OCI-LY3 (cell line): ENCODE measurements around the gene PARP3.
A peak's percentile ranks its signal among the peaks of the same experiment; 100 is the strongest.

Experiments
- H2AFZ ChIP-seq: fragments of 200-600, 300-600 bp; shearing (Covaris generic); 2 replicates; pipeline ENCODE4 v1.6.0; 2014; ENCODE audit warnings: antibody characterized with exemption, low read depth, low read length
- H3K27ac ChIP-seq: fragments of 200-600, 300-600 bp; sonication (generic); 2 replicates; pipeline ENCODE4 v1.5.1; 2014; ENCODE audit warnings: mild to moderate bottlenecking, low read length, moderate library complexity, mixed read lengths
- H3K27me3 ChIP-seq: fragments of 200-600, 300-600 bp; sonication (generic); 2 replicates; pipeline ENCODE4 v1.6.1; 2014; ENCODE audit warnings: low read depth, low read length, mixed read lengths
- H3K36me3 ChIP-seq: fragments of 200-600, 300-600 bp; sonication (generic); replicated peaks from 2 replicates; pipeline ENCODE3; 2014; ENCODE audit warnings: low read depth, low read length, mixed read lengths
- H3K4me1 ChIP-seq: fragments of 300-600, 200-600 bp; sonication (generic); 2 replicates; pipeline ENCODE4 v1.6.1; 2014; ENCODE audit warnings: low read length, mixed read lengths
- H3K4me2 ChIP-seq: fragments of 200-600, 300-600 bp; sonication (generic); 2 replicates; pipeline ENCODE4 v1.6.1; 2014; ENCODE audit warnings: low read length, mixed read lengths
- H3K4me3 ChIP-seq: fragments of 300-600, 200-600 bp; sonication (generic); 2 replicates; pipeline ENCODE4 v1.5.1; 2014; ENCODE audit warnings: antibody characterized with exemption, mild to moderate bottlenecking, low read length, moderate library complexity
- H3K79me2 ChIP-seq: fragments of 300-600, 200-600 bp; shearing (Covaris generic); 2 replicates; pipeline ENCODE4 v1.6.1; 2014; ENCODE audit warnings: mild to moderate bottlenecking, low read length, mixed read lengths
- H3K9ac ChIP-seq: fragments of 300-600, 200-600 bp; shearing (Covaris generic); 2 replicates; pipeline ENCODE4 v1.6.0; 2014; ENCODE audit warnings: mild to moderate bottlenecking, low read length, moderate library complexity
- H3K9me3 ChIP-seq: fragments of 200-600, 300-600 bp; shearing (Covaris generic); 2 replicates; pipeline ENCODE4 v1.6.1; 2014; ENCODE audit warnings: low read length, mixed read lengths; ENCODE audit not compliant: insufficient read depth
- H4K20me1 ChIP-seq: fragments of 200-600, 300-600 bp; sonication (generic); 2 replicates; pipeline ENCODE4 v1.6.1; 2016; ENCODE audit warnings: low read length, mixed read lengths; ENCODE audit not compliant: insufficient read depth
- CTCF ChIP-seq: fragments of 200-600, 300-600 bp; sonication (generic); IDR thresholded peaks from 2 replicates; pipeline ENCODE4 v1.5.1; 2014; ENCODE audit warnings: antibody characterized with exemption, low read length, low read depth
- EZH2phosphoT487 ChIP-seq: fragments of 200-600 bp; shearing (Covaris generic); IDR thresholded peaks from 2 replicates; pipeline ENCODE4 v1.6.1; 2018; ENCODE audit warnings: antibody characterized with exemption, mixed run types, low read depth

PARP3 gene

GRCh38 chr3:51982352-51982837, 40.2 kb downstream of the PARP3 start:
- H3K9ac ChIP-seq: peak overlapping the region; percentile 88
- H3K27ac ChIP-seq: peak overlapping the region; percentile 73
- peak overlapping the region; percentile 92 for H2AFZ ChIP-seq
- peak overlapping the region; percentile 98 for H3K4me2 ChIP-seq
- TF ChIP-seq CTCF: peak; percentile 70
- TF ChIP-seq EZH2phosphoT487: no peak
- H3K36me3 ChIP-seq: peaks cover 7% of the 10 kb centered on the region
- H3K79me2 ChIP-seq: peaks cover 15% of the 10 kb centered on the region
- peaks cover 12% of the 10 kb centered on the region for H3K4me1 ChIP-seq
- no peaks in the 10 kb centered on the region for H3K27me3 ChIP-seq
- peak overlapping the region; percentile 88 for H3K4me3 ChIP-seq
- H4K20me1 ChIP-seq: no peaks in the 10 kb centered on the region
- no peaks in the 10 kb centered on the region for H3K9me3 ChIP-seq

GRCh38 chr3:51982838-51983577, 40.8 kb downstream of the PARP3 start, which contains the start of gene ACY1:
Gene ACY1 (plus strand): TSS chr3:51983535. CDS start chr3:51984065, 530 bp downstream.
- Histone ChIP-seq H3K27ac (peak within 1 kb of the TSS; percentile 73), H4K20me1 (no peaks in the 10 kb centered on the region), H3K36me3 (peaks cover 7% of the 10 kb centered on the region), H3K79me2 (peaks cover 15% of the 10 kb centered on the region), H3K9me3 (no peaks in the 10 kb centered on the region), H3K4me2 (peak within 1 kb of the TSS; percentile 98), H3K4me1 (peaks cover 12% of the 10 kb centered on the region), H3K9ac (peak within 1 kb of the TSS; percentile 88), H3K4me3 (peak within 1 kb of the TSS; percentile 88), H2AFZ (peak within 1 kb of the TSS; percentile 92), H3K27me3 (no peaks in the 10 kb centered on the region)
- TF ChIP-seq EZH2phosphoT487 (no peak), CTCF (no peak; the same call in 1 of the 2 replicates)

DNA sequence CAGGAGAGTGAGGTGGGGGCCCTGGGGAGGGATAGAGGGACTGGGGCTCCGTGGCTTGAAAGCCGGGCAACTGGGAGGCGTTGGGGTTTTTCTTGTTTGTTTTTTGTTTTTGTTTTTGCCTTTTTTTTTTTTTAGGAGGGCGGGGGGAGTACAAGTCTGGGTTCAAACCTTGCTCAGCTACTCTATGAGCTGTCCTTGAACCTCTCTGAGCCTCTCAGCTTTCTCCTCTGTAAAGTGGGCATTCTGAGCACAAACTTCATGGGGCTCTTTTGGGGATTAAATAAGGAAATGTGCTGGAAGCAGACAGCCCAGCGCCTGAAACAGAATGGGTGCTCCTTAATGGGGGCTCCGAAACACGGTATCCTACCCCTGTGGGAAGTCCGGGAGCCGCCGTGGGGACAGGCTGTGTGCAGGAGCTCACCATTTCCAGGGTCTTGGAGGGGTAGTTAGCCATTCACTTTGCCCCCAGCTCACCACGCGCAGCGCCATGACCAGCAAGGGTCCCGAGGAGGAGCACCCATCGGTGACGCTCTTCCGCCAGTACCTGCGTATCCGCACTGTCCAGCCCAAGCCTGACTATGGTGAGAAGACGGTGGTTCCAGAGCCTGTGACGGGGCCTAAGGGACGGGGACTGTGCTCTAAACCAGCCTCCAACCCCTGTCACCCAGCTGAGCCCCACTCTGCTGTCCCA, 41.6 kb downstream of the PARP3 start:
- peaks cover 7% of the 10 kb centered on the region for H3K36me3 ChIP-seq
- H3K9me3 ChIP-seq: no peaks in the 10 kb centered on the region
- no peaks in the 10 kb centered on the region for H3K27me3 ChIP-seq
- peaks cover 15% of the 10 kb centered on the region for H3K79me2 ChIP-seq
- H2AFZ ChIP-seq: peak overlapping the region; percentile 92; the same call in 1 of the 2 replicates
- peaks cover 12% of the 10 kb centered on the region for H3K4me1 ChIP-seq
- H3K4me2 ChIP-seq: peak overlapping the region; percentile 98
- H3K9ac ChIP-seq: peak overlapping the region; percentile 88
- TF ChIP-seq EZH2phosphoT487 (no peak), CTCF (no peak)
- H4K20me1 ChIP-seq: no peaks in the 10 kb centered on the region
- peak overlapping the region; percentile 73 for H3K27ac ChIP-seq
- H3K4me3 ChIP-seq: peak overlapping the region; percentile 88

- H3K27me3 ChIP-seq: no peaks in the 10 kb centered on the region
- H3K79me2 ChIP-seq: peaks cover 15% of the 10 kb centered on the region
- no peak overlapping the region for H2AFZ ChIP-seq
- H3K9me3 ChIP-seq: no peaks in the 10 kb centered on the region
- no peak for TF ChIP-seq CTCF
- TF ChIP-seq EZH2phosphoT487: no peak
- H3K9ac ChIP-seq: no peak overlapping the region
- no peaks in the 10 kb centered on the region for H4K20me1 ChIP-seq
- peak overlapping the region; percentile 98 for H3K4me2 ChIP-seq
- peaks cover 12% of the 10 kb centered on the region for H3K4me1 ChIP-seq
- H3K4me3 ChIP-seq: peak overlapping the region; percentile 88; the same call in 1 of the 2 replicates
- peaks cover 7% of the 10 kb centered on the region for H3K36me3 ChIP-seq
- H3K27ac ChIP-seq: no peak overlapping the region
Measured at GRCh38 chr3:51984269-51984647, 42.1 kb downstream of the PARP3 start.
